GM21381 (cell line): ENCODE results near the gene AKAP17A.
"Not testable (repeated sequence)": the region's sequence is repeated elsewhere in the genome, so short reads cannot be mapped to it uniquely, and the experiment has no call there.

Experiments
- ATAC-seq: cut with Tn5 transposase; IDR thresholded peaks from one replicate; pipeline ENCODE4 v1.9.1; 2021; ENCODE audit warnings: mild to moderate bottlenecking, moderate library complexity; ENCODE audit not compliant: unreplicated experiment

The AKAP17A gene

GRCh38 chrX:1591102-1591862, at the start of gene AKAP17A:
AKAP17A (plus strand) TSS chrX:1591604; CDS start chrX:1593463, 1,859 bp downstream.
- peak; percentile 80 for ATAC-seq

GRCh38 chrX:1542994-1543725, 48.2 kb upstream of the AKAP17A start:
- no peak for ATAC-seq

GRCh38 chrX:1545776-1546408, 45.5 kb upstream of the AKAP17A start:
- no peak for ATAC-seq

GRCh38 chrX:1546691-1547251, 44.6 kb upstream of the AKAP17A start:
- ATAC-seq = no peak

- no peak for ATAC-seq
These were observed 39.4 kb upstream of the AKAP17A start for GRCh38 chrX:1551959-1552546.

GRCh38 chrX:1554469-1555210, 36.8 kb upstream of the AKAP17A start:
- ATAC-seq = no peak

GRCh38 chrX:1555370-1555769, 36.0 kb upstream of the AKAP17A start:
- no peak for ATAC-seq

GRCh38 chrX:1557442-1557841, 34.0 kb upstream of the AKAP17A start:
- ATAC-seq = not testable (repeated sequence)

GRCh38 chrX:1558761-1559468, 32.5 kb upstream of the AKAP17A start:
- ATAC-seq = no peak

GRCh38 chrX:1561164-1561563, 30.2 kb upstream of the AKAP17A start:
- no peak for ATAC-seq

- not testable (repeated sequence) for ATAC-seq
These were observed 27.3 kb upstream of the AKAP17A start for GRCh38 chrX:1564077-1564476.

- peak; percentile 55 for ATAC-seq
These were observed 26.4 kb upstream of the AKAP17A start for GRCh38 chrX:1564750-1565683.

- not testable (repeated sequence) for ATAC-seq
These were observed 17.2 kb upstream of the AKAP17A start for GRCh38 chrX:1574181-1574580.

GRCh38 chrX:1576201-1576992, 15.0 kb upstream of the AKAP17A start:
- ATAC-seq = no peak

- ATAC-seq = no peak
These were observed 13.6 kb upstream of the AKAP17A start for GRCh38 chrX:1577845-1578244.

GRCh38 chrX:1578511-1579173, 12.8 kb upstream of the AKAP17A start:
- ATAC-seq = no peak

GRCh38 chrX:1581132-1581531, 10.3 kb upstream of the AKAP17A start:
- ATAC-seq = no peak
